Adrenal gland (tissue), 5 donors: ENCODE measurements around the gene KRTAP12-4.

Experiments
- POLR2A ChIP-seq, 2 donors: fragments of 450-650 bp; IDR thresholded peaks; one replicate each; pipeline ENCODE4 v1.6.1; 2017; ENCODE audit warnings: antibody characterized with exemption in 2 of 2, mild to moderate bottlenecking in 2 of 2, moderate library complexity in 1 of 2
- TF ChIP-seq, protein P1 (sequence below), 6 experiments: fragments of 450-650 bp in 4 of 6; fragments of 200-600 bp in 2 of 6; sonication (generic) in 1 of 6; IDR thresholded peaks; 1 replicate in 5 of 6; 2 replicates in 1 of 6; pipeline versions ENCODE4 v1.5.1 to v1.8.0; 2016 to 2021; ENCODE audit warnings: antibody characterized with exemption in 6 of 6, mild to moderate bottlenecking in 2 of 6, moderate library complexity in 1 of 6
- donor health status: DM: no; HTN: no; CAD: no.

DNA sequence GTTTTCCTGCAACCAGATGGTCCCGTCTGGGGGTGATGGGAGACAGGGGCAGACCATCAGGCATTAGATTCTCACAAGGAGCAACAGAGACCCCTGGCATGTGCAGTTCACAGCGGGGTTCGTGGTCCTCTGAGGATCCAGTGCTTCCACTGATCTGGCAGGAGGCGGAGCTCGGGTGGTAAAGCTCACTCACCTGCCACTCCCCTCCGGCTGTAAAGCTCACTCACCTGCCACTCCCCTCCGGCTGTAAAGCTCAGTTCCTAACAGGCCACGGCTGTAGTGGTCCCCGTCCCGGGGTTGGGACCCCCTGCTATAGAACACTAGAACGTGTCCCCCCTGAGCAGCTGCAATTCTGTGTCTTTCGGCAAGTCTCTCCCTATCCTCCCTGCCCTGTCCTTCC, 47.1 kb upstream of the KRTAP12-4 start:
- TF ChIP-seq, protein P1, sequence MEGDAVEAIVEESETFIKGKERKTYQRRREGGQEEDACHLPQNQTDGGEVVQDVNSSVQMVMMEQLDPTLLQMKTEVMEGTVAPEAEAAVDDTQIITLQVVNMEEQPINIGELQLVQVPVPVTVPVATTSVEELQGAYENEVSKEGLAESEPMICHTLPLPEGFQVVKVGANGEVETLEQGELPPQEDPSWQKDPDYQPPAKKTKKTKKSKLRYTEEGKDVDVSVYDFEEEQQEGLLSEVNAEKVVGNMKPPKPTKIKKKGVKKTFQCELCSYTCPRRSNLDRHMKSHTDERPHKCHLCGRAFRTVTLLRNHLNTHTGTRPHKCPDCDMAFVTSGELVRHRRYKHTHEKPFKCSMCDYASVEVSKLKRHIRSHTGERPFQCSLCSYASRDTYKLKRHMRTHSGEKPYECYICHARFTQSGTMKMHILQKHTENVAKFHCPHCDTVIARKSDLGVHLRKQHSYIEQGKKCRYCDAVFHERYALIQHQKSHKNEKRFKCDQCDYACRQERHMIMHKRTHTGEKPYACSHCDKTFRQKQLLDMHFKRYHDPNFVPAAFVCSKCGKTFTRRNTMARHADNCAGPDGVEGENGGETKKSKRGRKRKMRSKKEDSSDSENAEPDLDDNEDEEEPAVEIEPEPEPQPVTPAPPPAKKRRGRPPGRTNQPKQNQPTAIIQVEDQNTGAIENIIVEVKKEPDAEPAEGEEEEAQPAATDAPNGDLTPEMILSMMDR (IDR thresholded peaks at IDR 0.05), result no peak
- no peak for TF ChIP-seq POLR2A (IDR thresholded peaks at IDR 0.05)
